ENCODE data around the gene COLEC11.

COLEC11 gene

GRCh38 chr2:3670941-3671340 lies 76.0 kb downstream of the COLEC11 start:
- Histone ChIP-seq H3K36me3 (ENCODE audit: control insufficient read depth, insufficient read depth, low read length) (no peaks in the 10 kb centered on the region), H3K9ac (ENCODE audit: low read depth, low read length) (no peak overlapping the region), H3K4me1 (ENCODE audit: control insufficient read depth, insufficient read depth, low read length) (no peaks in the 10 kb centered on the region), H3K4me3 (ENCODE audit: low read depth, low read length) (no peak overlapping the region), H3K27me3 (ENCODE audit: control insufficient read depth, insufficient read depth, low read length) (no peaks in the 10 kb centered on the region), H3K9me3 (ENCODE audit: control insufficient read depth, insufficient read depth, low read length) (no peaks in the 10 kb centered on the region), H3K27ac (ENCODE audit: low read depth, low read length) (no peak overlapping the region)

- Histone ChIP-seq H3K9me3 (ENCODE audit: control insufficient read depth, insufficient read depth, low read length) (no peaks in the 10 kb centered on the region), H3K27me3 (ENCODE audit: control insufficient read depth, insufficient read depth, low read length) (no peaks in the 10 kb centered on the region), H3K27ac (ENCODE audit: low read depth, low read length) (no peak overlapping the region), H3K4me1 (ENCODE audit: control insufficient read depth, insufficient read depth, low read length) (no peaks in the 10 kb centered on the region), H3K9ac (ENCODE audit: low read depth, low read length) (no peak overlapping the region), H3K36me3 (ENCODE audit: control insufficient read depth, insufficient read depth, low read length) (no peaks in the 10 kb centered on the region), H3K4me3 (ENCODE audit: low read depth, low read length) (no peak overlapping the region)
These were observed 78.2 kb downstream of the COLEC11 start for GRCh38 chr2:3672861-3673678.

- Histone ChIP-seq H3K4me1 (ENCODE audit: control insufficient read depth, insufficient read depth, low read length) (no peaks in the 10 kb centered on the region), H3K27ac (ENCODE audit: low read depth, low read length) (no peak overlapping the region), H3K9me3 (ENCODE audit: control insufficient read depth, insufficient read depth, low read length) (no peaks in the 10 kb centered on the region), H3K27me3 (ENCODE audit: control insufficient read depth, insufficient read depth, low read length) (no peaks in the 10 kb centered on the region), H3K9ac (ENCODE audit: low read depth, low read length) (no peak overlapping the region), H3K4me3 (ENCODE audit: low read depth, low read length) (no peak overlapping the region), H3K36me3 (ENCODE audit: control insufficient read depth, insufficient read depth, low read length) (no peaks in the 10 kb centered on the region)
These were observed 79.3 kb downstream of the COLEC11 start for GRCh38 chr2:3674066-3674845.

GRCh38 chr2:3675687-3676086 lies 80.8 kb downstream of the COLEC11 start:
- Histone ChIP-seq H3K4me1 (ENCODE audit: control insufficient read depth, insufficient read depth, low read length) (no peaks in the 10 kb centered on the region), H3K9me3 (ENCODE audit: control insufficient read depth, insufficient read depth, low read length) (no peaks in the 10 kb centered on the region), H3K4me3 (ENCODE audit: low read depth, low read length) (no peak overlapping the region), H3K27me3 (ENCODE audit: control insufficient read depth, insufficient read depth, low read length) (no peaks in the 10 kb centered on the region), H3K9ac (ENCODE audit: low read depth, low read length) (no peak overlapping the region), H3K27ac (ENCODE audit: low read depth, low read length) (no peak overlapping the region), H3K36me3 (ENCODE audit: control insufficient read depth, insufficient read depth, low read length) (no peaks in the 10 kb centered on the region)

- no peaks in the 10 kb centered on the region for H3K4me1 ChIP-seq (ENCODE audit: control insufficient read depth, insufficient read depth, low read length)
- no peaks in the 10 kb centered on the region for H3K9me3 ChIP-seq (ENCODE audit: control insufficient read depth, insufficient read depth, low read length)
- H3K9ac ChIP-seq (ENCODE audit: low read depth, low read length) = no peak overlapping the region
- no peak overlapping the region for H3K27ac ChIP-seq (ENCODE audit: low read depth, low read length)
- H3K27me3 ChIP-seq (ENCODE audit: control insufficient read depth, insufficient read depth, low read length) = no peaks in the 10 kb centered on the region
- no peak overlapping the region for H3K4me3 ChIP-seq (ENCODE audit: low read depth, low read length)
- no peaks in the 10 kb centered on the region for H3K36me3 ChIP-seq (ENCODE audit: control insufficient read depth, insufficient read depth, low read length)
These were observed 82.5 kb downstream of the COLEC11 start for GRCh38 chr2:3677436-3677835.

- Histone ChIP-seq H3K27ac (ENCODE audit: low read depth, low read length) (no peak overlapping the region), H3K9ac (ENCODE audit: low read depth, low read length) (no peak overlapping the region), H3K36me3 (ENCODE audit: control insufficient read depth, insufficient read depth, low read length) (no peaks in the 10 kb centered on the region), H3K27me3 (ENCODE audit: control insufficient read depth, insufficient read depth, low read length) (no peaks in the 10 kb centered on the region), H3K4me1 (ENCODE audit: control insufficient read depth, insufficient read depth, low read length) (no peaks in the 10 kb centered on the region), H3K9me3 (ENCODE audit: control insufficient read depth, insufficient read depth, low read length) (no peaks in the 10 kb centered on the region), H3K4me3 (ENCODE audit: low read depth, low read length) (no peak overlapping the region)
These were observed 83.3 kb downstream of the COLEC11 start for GRCh38 chr2:3678212-3678611.

- Histone ChIP-seq H3K27me3 (ENCODE audit: control insufficient read depth, insufficient read depth, low read length) (no peaks in the 10 kb centered on the region), H3K9me3 (ENCODE audit: control insufficient read depth, insufficient read depth, low read length) (no peaks in the 10 kb centered on the region), H3K27ac (ENCODE audit: low read depth, low read length) (no peak overlapping the region), H3K4me1 (ENCODE audit: control insufficient read depth, insufficient read depth, low read length) (no peaks in the 10 kb centered on the region), H3K4me3 (ENCODE audit: low read depth, low read length) (no peak overlapping the region), H3K9ac (ENCODE audit: low read depth, low read length) (no peak overlapping the region), H3K36me3 (ENCODE audit: control insufficient read depth, insufficient read depth, low read length) (no peaks in the 10 kb centered on the region)
These were observed 84.3 kb downstream of the COLEC11 start for GRCh38 chr2:3679180-3679579.

GRCh38 chr2:3679616-3680393 lies 84.9 kb downstream of the COLEC11 start:
- Histone ChIP-seq H3K4me3 (ENCODE audit: low read depth, low read length) (no peak overlapping the region), H3K36me3 (ENCODE audit: control insufficient read depth, insufficient read depth, low read length) (no peaks in the 10 kb centered on the region), H3K27ac (ENCODE audit: low read depth, low read length) (no peak overlapping the region), H3K9me3 (ENCODE audit: control insufficient read depth, insufficient read depth, low read length) (no peaks in the 10 kb centered on the region), H3K9ac (ENCODE audit: low read depth, low read length) (no peak overlapping the region), H3K4me1 (ENCODE audit: control insufficient read depth, insufficient read depth, low read length) (no peaks in the 10 kb centered on the region), H3K27me3 (ENCODE audit: control insufficient read depth, insufficient read depth, low read length) (no peaks in the 10 kb centered on the region)

GRCh38 chr2:3680548-3681345 lies 85.8 kb downstream of the COLEC11 start:
- no peaks in the 10 kb centered on the region for H3K9me3 ChIP-seq (ENCODE audit: control insufficient read depth, insufficient read depth, low read length)

GRCh38 chr2:3681625-3682024 lies 86.7 kb downstream of the COLEC11 start:
- no peaks in the 10 kb centered on the region for H3K4me1 ChIP-seq (ENCODE audit: control insufficient read depth, insufficient read depth, low read length)
- H3K4me3 ChIP-seq (ENCODE audit: low read depth, low read length) = no peak overlapping the region
- no peaks in the 10 kb centered on the region for H3K27me3 ChIP-seq (ENCODE audit: control insufficient read depth, insufficient read depth, low read length)
- no peaks in the 10 kb centered on the region for H3K36me3 ChIP-seq (ENCODE audit: control insufficient read depth, insufficient read depth, low read length)
- H3K9me3 ChIP-seq (ENCODE audit: control insufficient read depth, insufficient read depth, low read length) = no peaks in the 10 kb centered on the region
- H3K9ac ChIP-seq (ENCODE audit: low read depth, low read length) = no peak overlapping the region
- H3K27ac ChIP-seq (ENCODE audit: low read depth, low read length) = no peak overlapping the region

More at GRCh38 chr2:3680548-3681345, 85.8 kb downstream of the COLEC11 start:
- no peak overlapping the region for H3K4me3 ChIP-seq (ENCODE audit: low read depth, low read length)
- no peak overlapping the region for H3K27ac ChIP-seq (ENCODE audit: low read depth, low read length)
- H3K27me3 ChIP-seq (ENCODE audit: control insufficient read depth, insufficient read depth, low read length) = no peaks in the 10 kb centered on the region
- no peak overlapping the region for H3K9ac ChIP-seq (ENCODE audit: low read depth, low read length)
- no peaks in the 10 kb centered on the region for H3K36me3 ChIP-seq (ENCODE audit: control insufficient read depth, insufficient read depth, low read length)
- no peaks in the 10 kb centered on the region for H3K4me1 ChIP-seq (ENCODE audit: control insufficient read depth, insufficient read depth, low read length)

All from HUES48 (cell line).